Astrocyte (in vitro differentiated cells and primary cell): ENCODE data around the gene TP53.

ENCODE experiments used
- CTCF ChIP-seq: IDR thresholded peaks from 2 replicates; pipeline ENCODE4 v1.5.1; 2011; ENCODE audit warnings: low read depth, mild to moderate bottlenecking, inconsistent platforms, low read length, moderate library complexity; ENCODE audit not compliant: insufficient read depth
- EZH2 ChIP-seq: IDR thresholded peaks from 2 replicates; pipeline ENCODE4 v1.6.1; 2012; ENCODE audit warnings: mild to moderate bottlenecking, low read length, inconsistent platforms; ENCODE audit not compliant: insufficient read depth

- no peak for TF ChIP-seq CTCF
- TF ChIP-seq EZH2: no peak
These were observed 1.6 kb downstream of the TP53 start for GRCh38 chr17:7685533-7686221.
